GM18519 (cell line): ENCODE results near the gene DZIP1L.
"Not testable (repeated sequence)": the region's sequence is repeated elsewhere in the genome, so short reads cannot be mapped to it uniquely, and the experiment has no call there.

ENCODE experiments used
- ATAC-seq: cut with Tn5 transposase; IDR thresholded peaks from one replicate; pipeline ENCODE4 v1.9.1; 2021; ENCODE audit warnings: mild to moderate bottlenecking, moderate library complexity; ENCODE audit not compliant: unreplicated experiment, low FRiP score

DZIP1L gene

GRCh38 chr3:138114988-138115971 lies at the start of gene DZIP1L:
Gene DZIP1L (minus strand): TSS chr3:138115608. CDS start chr3:138103971, 11,637 bp downstream.
- no peak for ATAC-seq

GRCh38 chr3:138165061-138165460 lies 49.7 kb upstream of the DZIP1L start:
- no peak for ATAC-seq

- ATAC-seq: no peak
These were observed 42.3 kb upstream of the DZIP1L start for GRCh38 chr3:138157743-138158142.

- no peak for ATAC-seq
These were observed 39.1 kb upstream of the DZIP1L start for GRCh38 chr3:138154534-138154933.

- ATAC-seq: no peak
These were observed 33.1 kb upstream of the DZIP1L start for GRCh38 chr3:138148503-138148902.

GRCh38 chr3:138142181-138142580 lies 26.8 kb upstream of the DZIP1L start:
- ATAC-seq: not testable (repeated sequence)

- ATAC-seq: no peak
These were observed 25.5 kb upstream of the DZIP1L start for GRCh38 chr3:138140940-138141339.

- no peak for ATAC-seq
These were observed 24.3 kb upstream of the DZIP1L start for GRCh38 chr3:138139691-138140090.

GRCh38 chr3:138137861-138138260 lies 22.5 kb upstream of the DZIP1L start:
- ATAC-seq: no peak

GRCh38 chr3:138136201-138136600 lies 20.8 kb upstream of the DZIP1L start:
- ATAC-seq: no peak

GRCh38 chr3:138135833-138136194 lies 20.4 kb upstream of the DZIP1L start:
- no peak for ATAC-seq

- ATAC-seq: no peak
These were observed 19.9 kb upstream of the DZIP1L start for GRCh38 chr3:138135146-138135832.

- no peak for ATAC-seq
These were observed 16.8 kb upstream of the DZIP1L start, which contains the start of gene A4GNT for GRCh38 chr3:138132239-138132638. Gene A4GNT (minus strand): TSS chr3:138132390. CDS start chr3:138131256, 1,134 bp downstream.

GRCh38 chr3:138127636-138128365 lies 12.4 kb upstream of the DZIP1L start:
- no peak for ATAC-seq

- ATAC-seq: no peak
These were observed 10.3 kb upstream of the DZIP1L start for GRCh38 chr3:138125548-138126221.

- ATAC-seq: no peak
These were observed 9.4 kb upstream of the DZIP1L start for GRCh38 chr3:138124706-138125355.

GRCh38 chr3:138124188-138124587 lies 8.8 kb upstream of the DZIP1L start:
- no peak for ATAC-seq

- ATAC-seq: no peak
These were observed 4.0 kb upstream of the DZIP1L start for GRCh38 chr3:138119423-138119766.

- peak; percentile 60 for ATAC-seq
These were observed 3.4 kb upstream of the DZIP1L start for GRCh38 chr3:138118612-138119422.
